Activated CD4-positive, alpha-beta T cell treated with anti-CD3 and anti-CD28 coated beads for 36 hours (primary cell): ENCODE data around the gene PRUNE1. TPM values are rescaled to one million over a fixed set of nuclear protein-coding genes. Genes with fewer than 3 reads are reported as not detected.
A peak's percentile ranks its signal among the peaks of the same experiment; 100 is the strongest.

Experiments
- ATAC-seq: fragments of 200-7000 bp; cut with Tn5 transposase; one replicate; pipeline ENCODE4 v1.10.0; 2021; ENCODE audit warnings: mild to moderate bottlenecking, moderate library complexity
- CTCF ChIA-PET: fragments of 350-600 bp; sonication (Branson Sonifier 250); formaldehyde crosslinking; loops from one replicate; lab custom pipeline; 2021; ENCODE audit warnings: antibody characterized with exemption; lab: Charles Lee
- POLR2A ChIA-PET: fragments of 350-600 bp; sonication (Branson Sonifier 250); formaldehyde crosslinking; loops from one replicate; lab custom pipeline; 2021; ENCODE audit warnings: antibody characterized with exemption, inconsistent platforms; lab: Charles Lee
- DNase-seq: peaks from one replicate; pipeline ENCODE4 v3.0.0-alpha.2; 2020
- H3K27ac Mint-ChIP-seq: one replicate; pipeline ENCODE4 v1.8.0; 2021; ENCODE audit warnings: mixed read lengths
- H3K27me3 Mint-ChIP-seq: one replicate; pipeline ENCODE4 v1.8.0; 2021; ENCODE audit warnings: mixed read lengths
- H3K36me3 Mint-ChIP-seq: one replicate; pipeline ENCODE4 v1.8.0; 2021; ENCODE audit warnings: low read depth, mixed read lengths
- H3K4me1 Mint-ChIP-seq: one replicate; pipeline ENCODE4 v1.8.0; 2021; ENCODE audit warnings: mixed read lengths
- H3K4me3 Mint-ChIP-seq: one replicate; pipeline ENCODE4 v1.8.0; 2021; ENCODE audit warnings: mild to moderate bottlenecking, moderate library complexity, mixed read lengths
- H3K9me3 Mint-ChIP-seq: one replicate; pipeline ENCODE4 v1.8.0; 2021; ENCODE audit warnings: low read depth, mixed read lengths
- intact Hi-C, 2 experiments: fragments of 100-400 bp; cut with DNase I in 1 of 2; cut with micrococcal nuclease in 1 of 2; formaldehyde crosslinking; loops; one replicate each; pipeline versions ENCODE4 v1.14.2 to v1.15.1; 2022 to 2024; cut with DNase I, micrococcal nuclease
- total RNA-seq, 2 experiments: library from RNA; stranded (reverse); gene quantifications; one replicate each; pipeline ENCODE4 v1.2.3, GENCODE V29; 2021

PRUNE1 gene
- total RNA-seq, 2 experiments from 2014 or later: 13.6 to 18.6 TPM

DNA sequence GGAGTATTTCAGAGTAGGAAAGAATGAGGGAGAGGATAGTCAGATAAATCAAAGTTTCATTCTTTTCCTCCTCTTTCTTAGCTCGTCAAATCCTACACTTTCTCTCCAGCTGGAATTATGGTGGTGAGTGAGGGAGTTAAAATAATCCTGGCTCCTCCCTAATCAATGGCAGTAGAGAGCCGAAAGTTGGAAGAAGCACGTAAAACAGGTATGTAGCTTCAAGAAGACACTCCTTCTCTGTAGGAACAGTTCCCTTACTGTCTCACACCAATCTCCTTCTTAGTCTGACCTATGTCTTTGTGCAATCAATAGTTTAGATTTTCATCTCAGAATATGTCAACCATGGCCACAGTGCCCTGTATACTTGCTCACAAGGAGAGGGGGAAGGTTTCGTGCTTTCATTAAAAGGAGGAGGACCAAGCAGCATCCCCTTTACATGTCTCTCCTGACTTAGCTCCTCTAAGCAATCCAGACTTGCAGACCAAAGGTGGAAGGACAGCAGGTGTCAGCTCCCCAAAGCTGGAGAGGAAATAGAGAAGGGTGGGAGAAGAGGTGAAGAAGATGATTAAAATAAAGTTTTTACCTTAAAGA is 2.4 kb upstream of the PRUNE1 start:
- ChIA-PET POLR2A (interaction anchor here (0.6 to 1.7 kb wide), 5 partner anchors 28 to 433 kb away, joined by 3 to 9 read pairs (median 5); partner anchors contain the start of genes CERS2, ENSA and ZNF687), CTCF (interaction anchor here (0.6 to 3.9 kb wide), 31 partner anchors 10 to 773 kb away, joined by 3 to 68 read pairs (median 4); partner anchors contain the start of genes ANXA9, C1orf56, CERS2 and CTSS)
- intact Hi-C loops: loop anchor here (1.0 to 5.0 kb wide), 2 partner anchors 27 to 151 kb away; partner anchors contain the start of gene TNFAIP8L2 (in 1 of the 2)
- no peak for DNase-seq
- Mint-ChIP-seq H3K27ac (peak overlapping the region; percentile 96), H3K27me3 (no peaks in the 10 kb centered on the region), H3K4me1 (peaks cover 74% of the 10 kb centered on the region), H3K36me3 (peaks cover 6% of the 10 kb centered on the region), H3K4me3 (peak overlapping the region; percentile 90), H3K9me3 (no peaks in the 10 kb centered on the region)
- no peak for ATAC-seq

DNA sequence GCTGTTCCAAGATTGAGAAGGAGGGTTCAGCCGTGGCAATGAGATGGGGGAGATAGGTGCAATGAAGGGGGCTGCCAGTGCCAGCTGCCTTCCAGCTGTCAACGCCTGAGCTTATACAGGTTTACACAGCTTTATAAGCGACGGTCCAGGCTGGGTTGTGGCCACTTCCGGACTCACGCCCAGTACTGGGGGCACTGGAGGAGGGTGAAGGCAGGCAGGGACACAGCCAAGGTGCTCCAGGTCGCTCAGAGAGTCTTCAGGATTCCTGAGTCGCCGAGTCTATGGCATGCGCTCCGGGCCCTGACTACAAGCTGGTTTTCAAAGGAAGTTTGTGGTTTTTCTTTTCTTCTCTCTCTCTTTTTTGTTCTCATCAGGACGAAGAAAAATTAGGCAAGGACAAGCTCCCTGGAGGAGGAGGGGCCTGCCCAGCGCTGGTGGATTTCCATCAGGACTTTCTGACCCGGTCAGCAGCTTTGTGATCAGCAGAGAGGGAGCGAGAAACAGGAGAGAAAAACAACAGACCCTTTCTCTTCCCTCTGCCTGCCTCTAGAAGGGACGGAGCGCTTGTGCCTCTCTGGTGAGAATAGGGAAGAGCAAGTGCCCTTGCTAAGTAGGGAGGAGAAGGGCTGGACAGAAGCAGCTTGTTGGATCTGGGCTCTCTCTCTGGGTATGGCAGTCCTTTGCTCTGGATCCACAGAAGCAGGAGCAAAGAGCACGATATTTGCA is 1.8 kb upstream of the PRUNE1 start, which contains the start of gene MINDY1:
Gene MINDY1 (minus strand): TSS at position 576 of the 726 bp plus-strand sequence. CDS start 4,285 bp downstream, outside the sequence.
- Mint-ChIP-seq H3K9me3 (no peaks in the 10 kb centered on the region), H3K27me3 (no peaks in the 10 kb centered on the region), H3K36me3 (peaks cover 9% of the 10 kb centered on the region), H3K4me1 (peaks cover 75% of the 10 kb centered on the region), H3K4me3 (peak within 1 kb of the TSS; percentile 90), H3K27ac (peak within 1 kb of the TSS; percentile 96)
- ChIA-PET CTCF (interaction anchor here (0.6 to 3.9 kb wide), 33 partner anchors 11 to 774 kb away, joined by 3 to 68 read pairs (median 4); partner anchors contain the start of genes ANXA9, C1orf56, CERS2 and CTSS), POLR2A (interaction anchor here (0.6 to 1.7 kb wide), 6 partner anchors 29 to 520 kb away, joined by 3 to 9 read pairs (median 4); partner anchors contain the start of genes CERS2, TARS2, TNFAIP8L2 and ZNF687)
- ATAC-seq: peak; percentile 55
- intact Hi-C loops: loop anchor here (1.0 to 5.0 kb wide), 2 partner anchors 27 to 151 kb away; partner anchors contain the start of gene TNFAIP8L2 (in 1 of the 2)
- peak; percentile 64 for DNase-seq

GRCh38 chr1:151007853-151008243 is 401 bp upstream of the PRUNE1 start:
- no peaks in the 10 kb centered on the region for H3K9me3 Mint-ChIP-seq
- ChIA-PET CTCF (interaction anchor here (0.6 to 3.9 kb wide), 4 partner anchors 12 to 446 kb away, joined by 3 to 68 read pairs (median 8); no protein-coding TSS in a partner anchor), POLR2A (no interaction called here)
- peak overlapping the region; percentile 90 for H3K4me3 Mint-ChIP-seq
- H3K27ac Mint-ChIP-seq: peak overlapping the region; percentile 96
- peaks cover 68% of the 10 kb centered on the region for H3K4me1 Mint-ChIP-seq
- ATAC-seq: no peak
- no peaks in the 10 kb centered on the region for H3K27me3 Mint-ChIP-seq
- intact Hi-C loops: loop anchor here (1.0 to 5.0 kb wide), 19 partner anchors 34 to 687 kb away; partner anchors contain the start of genes CDC42SE1 (in 2 of the 2), GABPB2 (in 2 of the 2), TNFAIP8L2 (in 2 of the 2) and ARNT (in 1 of the 2)
- H3K36me3 Mint-ChIP-seq: peaks cover 3% of the 10 kb centered on the region
- DNase-seq: peak; percentile 30

DNA sequence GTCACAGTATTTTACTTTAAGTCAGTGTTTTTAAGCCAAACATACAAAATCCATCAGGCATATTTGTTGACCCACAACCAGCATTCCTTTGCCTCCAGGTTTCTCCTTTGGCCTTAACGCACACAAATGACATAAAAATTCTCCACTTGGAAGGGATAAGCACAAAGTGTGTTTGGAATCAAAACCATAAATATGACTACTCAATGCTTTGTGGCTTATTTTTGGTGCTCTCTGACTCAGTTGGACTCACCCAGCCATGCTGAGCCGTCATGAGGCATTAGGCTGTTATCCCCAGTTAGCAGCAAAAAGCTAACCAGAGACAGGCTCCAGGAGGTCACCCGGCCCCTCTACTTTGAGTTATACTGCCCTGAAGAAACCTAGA is 948 bp downstream of the PRUNE1 start:
- Mint-ChIP-seq H3K9me3 (no peaks in the 10 kb centered on the region), H3K27ac (peak overlapping the region; percentile 96), H3K4me1 (peaks cover 55% of the 10 kb centered on the region), H3K4me3 (peak overlapping the region; percentile 90), H3K36me3 (peaks cover 3% of the 10 kb centered on the region), H3K27me3 (no peaks in the 10 kb centered on the region)
- ChIA-PET CTCF (interaction anchor here (0.7 to 4.4 kb wide), 5 partner anchors 16 to 729 kb away, joined by 3 to 17 read pairs (median 6); partner anchors contain the start of gene TNFAIP8L2), POLR2A (interaction anchor here (0.5 kb wide), 1 partner anchor 41 kb away, joined by 5 read pairs; no protein-coding TSS in a partner anchor)
- intact Hi-C loops: loop anchor here (2.0 to 5.0 kb wide), 9 partner anchors 40 to 646 kb away; partner anchors contain the start of genes TNFAIP8L2 (in 2 of the 2), CDC42SE1 (in 1 of the 2), GOLPH3L (in 1 of the 2) and PIP5K1A (in 1 of the 2)
- DNase-seq (peak; percentile 38), ATAC-seq (no peak)

DNA sequence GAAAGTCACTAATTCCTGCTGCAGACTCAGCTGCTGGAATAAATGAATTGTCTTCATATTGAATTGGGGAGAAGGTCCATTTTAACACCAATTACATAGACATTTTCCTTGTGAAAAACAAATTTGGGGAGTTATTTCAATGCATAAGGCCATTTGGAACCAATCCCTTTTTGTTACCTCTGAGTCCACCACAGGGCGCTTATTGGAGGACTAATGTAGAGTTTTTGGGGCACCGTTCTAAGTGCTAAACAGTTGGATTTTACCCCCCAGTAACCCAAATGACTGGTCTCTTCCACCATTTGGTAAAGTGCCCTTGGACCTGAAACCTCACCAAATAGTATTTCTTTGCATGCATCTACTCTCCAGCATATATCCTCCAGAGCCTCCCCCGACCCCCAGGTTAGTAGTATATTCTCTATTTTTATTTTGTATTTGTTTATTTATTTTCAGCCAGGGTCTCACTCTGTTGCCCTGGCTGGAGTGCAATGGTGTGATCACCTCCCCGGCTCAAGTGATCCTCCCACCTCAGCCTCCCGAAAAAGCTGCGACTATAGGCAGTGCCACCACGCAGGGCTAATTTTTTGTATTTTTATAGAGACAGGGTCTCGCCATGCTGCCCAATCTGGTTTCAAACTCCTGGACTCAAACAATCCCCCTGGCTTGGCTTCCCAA is 1.6 kb downstream of the PRUNE1 start:
- no peaks in the 10 kb centered on the region for H3K9me3 Mint-ChIP-seq
- H3K27me3 Mint-ChIP-seq: no peaks in the 10 kb centered on the region
- ChIA-PET POLR2A (interaction anchor here (0.5 kb wide), 1 partner anchor 40 kb away, joined by 5 read pairs; no protein-coding TSS in a partner anchor), CTCF (interaction anchor here (0.9 to 4.4 kb wide), 5 partner anchors 15 to 249 kb away, joined by 3 to 17 read pairs (median 6); partner anchors contain the start of gene TNFAIP8L2)
- H3K4me1 Mint-ChIP-seq: peaks cover 52% of the 10 kb centered on the region
- DNase-seq: no peak
- ATAC-seq: no peak
- peak overlapping the region; percentile 90 for H3K4me3 Mint-ChIP-seq
- peaks cover 3% of the 10 kb centered on the region for H3K36me3 Mint-ChIP-seq
- intact Hi-C loops: loop anchor here (2.0 to 5.0 kb wide), 9 partner anchors 39 to 647 kb away; partner anchors contain the start of genes TNFAIP8L2 (in 2 of the 2), CDC42SE1 (in 1 of the 2), GOLPH3L (in 1 of the 2) and PIP5K1A (in 1 of the 2)
- peak overlapping the region; percentile 96 for H3K27ac Mint-ChIP-seq

- ATAC-seq (no peak), DNase-seq (no peak)
- Mint-ChIP-seq H3K4me3 (peak overlapping the region; percentile 0), H3K9me3 (no peaks in the 10 kb centered on the region), H3K27ac (no peak overlapping the region), H3K36me3 (peaks cover 3% of the 10 kb centered on the region), H3K4me1 (peaks cover 50% of the 10 kb centered on the region), H3K27me3 (no peaks in the 10 kb centered on the region)
- intact Hi-C loops: no loop called here
- POLR2A ChIA-PET: no interaction called here
- CTCF ChIA-PET: interaction anchor here (0.9 to 4.4 kb wide), 3 partner anchors 14 to 147 kb away, joined by 4 to 17 read pairs (median 10); partner anchors contain the start of gene TNFAIP8L2
Measured at GRCh38 chr1:151010346-151010726, 2.1 kb downstream of the PRUNE1 start.

DNA sequence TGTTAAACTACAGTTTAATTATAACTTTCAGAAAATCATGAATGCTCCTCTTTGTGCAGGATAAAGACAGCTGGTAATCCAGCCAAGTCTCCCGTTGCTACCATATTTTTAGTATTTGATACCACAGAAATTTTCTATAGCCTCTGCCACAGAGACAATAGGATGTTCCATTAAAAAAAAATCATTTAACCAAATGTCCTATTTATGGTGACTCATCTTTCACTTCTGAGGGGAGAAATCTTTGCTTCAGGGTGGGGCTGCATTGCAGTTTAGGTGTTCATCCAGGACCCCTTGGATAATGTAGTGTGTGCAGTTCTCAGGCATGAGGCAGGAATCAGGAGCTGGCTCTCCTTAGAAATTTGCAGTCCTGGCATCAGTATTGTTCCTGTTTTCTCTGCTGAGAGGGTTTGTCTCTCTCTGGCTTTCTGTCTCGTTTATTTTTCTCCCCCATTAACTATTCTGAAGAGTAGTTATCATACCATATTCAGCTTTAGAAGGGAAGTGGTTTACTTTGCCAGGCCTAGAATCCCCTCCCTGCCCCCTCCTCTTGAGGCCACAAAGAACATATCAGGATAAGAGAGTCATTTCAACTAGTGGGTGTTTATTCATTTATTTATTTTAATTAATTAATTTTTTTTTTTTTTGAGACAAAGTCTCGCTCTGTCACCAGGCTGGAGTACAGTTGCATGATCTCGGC is 3.1 kb downstream of the PRUNE1 start:
- Mint-ChIP-seq H3K36me3 (peaks cover 3% of the 10 kb centered on the region), H3K4me1 (peaks cover 46% of the 10 kb centered on the region), H3K4me3 (no peak overlapping the region), H3K27ac (peak overlapping the region; percentile 25), H3K27me3 (no peaks in the 10 kb centered on the region), H3K9me3 (no peaks in the 10 kb centered on the region)
- DNase-seq (no peak), ATAC-seq (no peak)
- CTCF ChIA-PET: interaction anchor here (0.7 to 4.4 kb wide), 7 partner anchors 13 to 146 kb away, joined by 3 to 17 read pairs (median 5); partner anchors contain the start of genes C1orf56, CDC42SE1 and TNFAIP8L2
- intact Hi-C loops: no loop called here
- POLR2A ChIA-PET: no interaction called here

GRCh38 chr1:151012684-151013471 is 4.6 kb downstream of the PRUNE1 start:
- Mint-ChIP-seq H3K27me3 (no peaks in the 10 kb centered on the region), H3K9me3 (no peaks in the 10 kb centered on the region), H3K27ac (no peak overlapping the region), H3K36me3 (peaks cover 4% of the 10 kb centered on the region), H3K4me1 (peaks cover 30% of the 10 kb centered on the region), H3K4me3 (no peak overlapping the region)
- POLR2A ChIA-PET: no interaction called here
- DNase-seq (no peak), ATAC-seq (no peak)
- intact Hi-C loops: no loop called here
- CTCF ChIA-PET: interaction anchor here (0.6 to 4.4 kb wide), 5 partner anchors 12 to 144 kb away, joined by 3 to 17 read pairs (median 4); partner anchors contain the start of genes C1orf56 and TNFAIP8L2

DNA sequence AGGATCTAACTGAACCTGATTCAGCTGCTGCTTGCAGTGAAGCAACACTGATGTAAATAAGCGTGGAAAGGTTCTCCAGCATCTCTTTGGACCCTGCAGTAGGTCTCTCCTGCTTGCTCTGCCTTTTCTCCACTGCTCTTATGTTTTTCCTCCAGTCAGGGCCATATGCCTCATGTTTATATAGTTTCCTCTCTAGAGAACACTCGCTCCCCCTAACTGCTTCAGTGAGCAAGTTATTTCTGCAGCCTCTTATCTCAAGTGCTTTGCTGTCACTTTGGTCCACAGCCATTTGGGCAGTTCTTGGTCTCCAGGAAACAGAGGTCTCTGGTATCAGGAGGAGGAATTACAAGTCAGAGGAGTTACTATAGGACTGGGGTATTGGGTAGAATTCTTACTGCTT is 5.3 kb downstream of the PRUNE1 start:
- CTCF ChIA-PET: interaction anchor here (4.4 kb wide), 1 partner anchor 11 kb away, joined by 17 read pairs; no protein-coding TSS in a partner anchor
- no peak for DNase-seq
- intact Hi-C loops: no loop called here
- no peak overlapping the region for H3K4me3 Mint-ChIP-seq
- POLR2A ChIA-PET: no interaction called here
- no peaks in the 10 kb centered on the region for H3K27me3 Mint-ChIP-seq
- H3K9me3 Mint-ChIP-seq: no peaks in the 10 kb centered on the region
- H3K4me1 Mint-ChIP-seq: peaks cover 29% of the 10 kb centered on the region
- H3K27ac Mint-ChIP-seq: no peak overlapping the region
- no peak for ATAC-seq
- H3K36me3 Mint-ChIP-seq: peaks cover 8% of the 10 kb centered on the region
